Type B pancreatic cell (in vitro differentiated cells): ENCODE results near the gene LGI2. TPM values are rescaled to one million over a fixed set of nuclear protein-coding genes. Genes with fewer than 3 reads are reported as not detected.
"Not testable (repeated sequence)": the region's sequence is repeated elsewhere in the genome, so short reads cannot be mapped to it uniquely, and the experiment has no call there.

ENCODE experiments used
- DNase-seq: peaks from one replicate; pipeline ENCODE4 v3.0.0; 2021; ENCODE audit warnings: mixed read lengths; ENCODE audit not compliant: unreplicated experiment; ENCODE audit errors: extremely low spot score
- H3K27ac Mint-ChIP-seq: 2 replicates; pipeline ENCODE4 v1.8.0; 2021; ENCODE audit warnings: mild to moderate bottlenecking, mixed read lengths
- H3K27me3 Mint-ChIP-seq: 2 replicates; pipeline ENCODE4 v1.8.0; 2021; ENCODE audit warnings: mixed read lengths
- H3K36me3 Mint-ChIP-seq: 2 replicates; pipeline ENCODE4 v1.8.0; 2021; ENCODE audit warnings: mixed read lengths
- H3K4me1 Mint-ChIP-seq: one replicate; pipeline ENCODE4 v1.8.0; 2021; ENCODE audit warnings: mixed read lengths; ENCODE audit not compliant: unreplicated experiment
- H3K4me3 Mint-ChIP-seq: 2 replicates; pipeline ENCODE4 v1.8.0; 2021; ENCODE audit warnings: mild to moderate bottlenecking, mixed read lengths
- H3K9me3 Mint-ChIP-seq: 2 replicates; pipeline ENCODE4 v1.8.0; 2021; ENCODE audit warnings: mixed read lengths
- total RNA-seq: library from RNA; stranded (reverse); gene quantifications from 2 replicates; pipeline ENCODE4 v1.2.1, GENCODE V29; 2021; ENCODE audit warnings: low replicate concordance
- TF ChIP-seq, protein P1 (sequence below): fragments of 200-600 bp; sonication (generic); conservative IDR thresholded peaks from 2 replicates; pipeline ENCODE4 v1.5.0; 2021; ENCODE audit warnings: antibody characterized with exemption, mild to moderate bottlenecking

The LGI2 gene
- total RNA-seq, 1 donor from 2014 or later, result 5.4 TPM

DNA sequence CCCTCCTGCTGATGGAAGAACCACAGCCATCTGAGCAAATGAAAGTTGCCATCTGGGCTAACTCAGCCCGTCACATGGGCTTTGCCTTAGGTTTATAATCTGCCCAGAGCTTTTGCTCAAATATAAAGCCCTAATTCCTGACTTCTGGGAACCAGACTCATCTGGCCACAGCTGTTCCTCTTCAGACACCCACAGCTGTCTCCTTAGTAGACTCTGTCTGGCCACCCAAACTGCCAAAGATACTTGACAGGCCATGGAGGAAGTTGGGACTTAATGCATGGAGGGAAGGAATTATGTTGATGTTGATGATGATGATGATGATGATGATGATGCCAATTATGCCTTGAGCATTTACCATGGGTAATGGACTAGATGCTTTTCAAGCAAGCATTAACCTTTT is 8.0 kb downstream of the LGI2 start:
- H3K27me3 Mint-ChIP-seq, result peaks cover 16% of the 10 kb centered on the region
- no peak overlapping the region for H3K27ac Mint-ChIP-seq
- H3K4me1 Mint-ChIP-seq, result peaks cover 4% of the 10 kb centered on the region
- no peak overlapping the region for H3K4me3 Mint-ChIP-seq
- H3K36me3 Mint-ChIP-seq, result no peaks in the 10 kb centered on the region
- no peak for DNase-seq
- no peaks in the 10 kb centered on the region for H3K9me3 Mint-ChIP-seq
- TF ChIP-seq, protein P1, sequence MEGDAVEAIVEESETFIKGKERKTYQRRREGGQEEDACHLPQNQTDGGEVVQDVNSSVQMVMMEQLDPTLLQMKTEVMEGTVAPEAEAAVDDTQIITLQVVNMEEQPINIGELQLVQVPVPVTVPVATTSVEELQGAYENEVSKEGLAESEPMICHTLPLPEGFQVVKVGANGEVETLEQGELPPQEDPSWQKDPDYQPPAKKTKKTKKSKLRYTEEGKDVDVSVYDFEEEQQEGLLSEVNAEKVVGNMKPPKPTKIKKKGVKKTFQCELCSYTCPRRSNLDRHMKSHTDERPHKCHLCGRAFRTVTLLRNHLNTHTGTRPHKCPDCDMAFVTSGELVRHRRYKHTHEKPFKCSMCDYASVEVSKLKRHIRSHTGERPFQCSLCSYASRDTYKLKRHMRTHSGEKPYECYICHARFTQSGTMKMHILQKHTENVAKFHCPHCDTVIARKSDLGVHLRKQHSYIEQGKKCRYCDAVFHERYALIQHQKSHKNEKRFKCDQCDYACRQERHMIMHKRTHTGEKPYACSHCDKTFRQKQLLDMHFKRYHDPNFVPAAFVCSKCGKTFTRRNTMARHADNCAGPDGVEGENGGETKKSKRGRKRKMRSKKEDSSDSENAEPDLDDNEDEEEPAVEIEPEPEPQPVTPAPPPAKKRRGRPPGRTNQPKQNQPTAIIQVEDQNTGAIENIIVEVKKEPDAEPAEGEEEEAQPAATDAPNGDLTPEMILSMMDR, result no peak

DNA sequence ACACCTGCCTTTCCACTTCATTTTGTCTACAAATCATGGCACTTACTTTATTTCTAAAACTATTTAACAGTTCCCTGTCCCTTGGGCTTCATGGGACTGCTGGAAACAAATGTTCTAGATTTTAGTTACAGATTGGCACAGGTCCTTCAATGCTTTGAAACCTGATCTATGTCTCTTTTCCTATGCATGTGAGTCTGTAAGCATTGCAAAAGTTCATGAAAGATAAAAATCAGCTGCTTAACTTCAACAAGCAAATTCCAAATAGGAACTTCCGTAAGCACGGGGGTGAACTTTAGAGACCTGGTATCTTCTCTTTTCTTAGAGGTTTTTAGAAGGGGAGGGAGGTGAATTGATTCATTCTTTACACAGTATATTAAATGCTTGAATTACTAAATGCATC is 9.5 kb downstream of the LGI2 start:
- no peak for DNase-seq
- Mint-ChIP-seq H3K4me3 (no peak overlapping the region), H3K36me3 (no peaks in the 10 kb centered on the region), H3K27me3 (peaks cover 5% of the 10 kb centered on the region), H3K27ac (no peak overlapping the region), H3K4me1 (peaks cover 4% of the 10 kb centered on the region), H3K9me3 (no peaks in the 10 kb centered on the region)
- TF ChIP-seq, protein P1, result no peak

DNA sequence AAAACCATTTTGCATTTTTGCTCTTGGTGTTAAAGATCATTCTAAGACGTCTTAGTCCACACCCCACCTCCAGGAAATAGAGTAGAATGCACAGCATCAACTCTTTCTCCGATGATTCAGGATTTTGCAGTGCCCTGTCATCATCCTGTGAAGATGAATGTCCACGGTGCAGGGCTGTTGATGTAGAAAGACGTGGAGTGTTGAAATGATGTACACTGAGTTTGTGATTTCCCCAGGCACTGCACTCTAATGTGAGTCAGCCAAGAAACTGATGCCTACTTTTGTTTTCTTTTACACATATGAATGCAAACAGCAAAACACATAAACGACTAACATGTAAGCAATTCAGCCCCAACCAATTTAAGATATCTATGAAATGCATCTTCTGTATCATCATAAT is 10.5 kb downstream of the LGI2 start:
- H3K4me1 Mint-ChIP-seq, result peaks cover 6% of the 10 kb centered on the region
- DNase-seq, result no peak
- H3K9me3 Mint-ChIP-seq, result no peaks in the 10 kb centered on the region
- no peak overlapping the region for H3K27ac Mint-ChIP-seq
- TF ChIP-seq, protein P1, result no peak
- H3K27me3 Mint-ChIP-seq, result no peaks in the 10 kb centered on the region
- H3K4me3 Mint-ChIP-seq, result no peak overlapping the region
- no peaks in the 10 kb centered on the region for H3K36me3 Mint-ChIP-seq

DNA sequence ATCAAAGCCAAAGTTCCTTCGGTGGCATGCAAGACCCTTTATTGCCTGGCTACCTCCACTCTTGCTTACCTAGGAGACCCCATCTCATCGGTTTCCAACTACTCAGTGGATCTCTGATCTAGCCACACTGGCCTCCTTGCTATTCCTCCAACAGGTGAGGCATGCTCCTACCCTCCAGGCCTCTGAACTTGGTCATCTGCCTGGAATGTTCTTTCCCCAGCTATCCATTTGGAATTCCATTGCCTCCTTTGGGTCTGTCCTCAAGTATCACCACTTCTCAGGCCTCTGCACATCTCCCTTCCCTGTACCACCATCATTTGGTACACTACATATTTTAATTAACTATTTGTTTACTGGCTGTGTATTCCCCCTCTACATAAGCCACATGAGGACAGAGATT is 11.2 kb downstream of the LGI2 start:
- no peaks in the 10 kb centered on the region for H3K27me3 Mint-ChIP-seq
- DNase-seq, result no peak
- H3K4me1 Mint-ChIP-seq, result peaks cover 12% of the 10 kb centered on the region
- H3K9me3 Mint-ChIP-seq, result no peaks in the 10 kb centered on the region
- H3K4me3 Mint-ChIP-seq, result no peak overlapping the region
- TF ChIP-seq, protein P1, result no peak
- H3K36me3 Mint-ChIP-seq, result no peaks in the 10 kb centered on the region
- H3K27ac Mint-ChIP-seq, result no peak overlapping the region

DNA sequence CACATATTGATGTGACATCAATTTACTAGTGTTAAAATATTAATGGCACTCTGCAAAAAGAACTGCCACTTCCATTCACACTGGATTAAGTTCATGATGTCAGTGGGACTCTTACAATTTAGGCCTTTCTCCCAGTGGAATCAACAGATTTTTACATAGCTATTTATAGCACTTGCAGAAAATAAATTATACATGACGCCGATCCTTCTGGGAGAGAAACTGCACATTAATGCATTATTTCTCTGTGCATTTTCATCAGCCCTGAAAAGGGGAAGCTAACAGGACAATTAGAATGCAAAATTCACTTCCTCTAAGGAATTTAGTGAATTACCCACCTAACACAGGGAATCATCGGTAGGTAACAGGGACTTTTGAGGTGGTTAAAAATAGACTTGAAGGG is 15.7 kb downstream of the LGI2 start:
- Mint-ChIP-seq H3K36me3 (no peaks in the 10 kb centered on the region), H3K4me3 (no peak overlapping the region), H3K9me3 (peaks cover 5% of the 10 kb centered on the region), H3K4me1 (peaks cover 33% of the 10 kb centered on the region), H3K27me3 (peaks cover 15% of the 10 kb centered on the region), H3K27ac (no peak overlapping the region)
- TF ChIP-seq, protein P1, result no peak
- no peak for DNase-seq

DNA sequence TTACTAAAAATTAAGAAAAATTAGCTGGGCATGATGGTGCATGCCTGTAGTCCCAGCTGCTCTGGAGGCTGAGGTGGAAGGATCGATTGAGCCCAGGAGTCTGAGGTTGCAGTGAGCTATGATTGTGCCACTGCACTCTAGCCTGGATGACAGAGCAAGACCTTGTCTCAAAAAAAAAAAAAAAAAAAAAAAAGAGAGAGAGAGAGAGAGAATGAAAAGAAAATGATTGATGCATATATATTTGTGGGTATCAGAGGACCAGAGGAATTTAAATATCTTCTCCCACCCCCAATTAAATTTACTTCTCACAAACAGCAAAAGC is 16.1 kb downstream of the LGI2 start:
- H3K27me3 Mint-ChIP-seq, result peaks cover 15% of the 10 kb centered on the region
- not testable (repeated sequence) for H3K36me3 Mint-ChIP-seq, DNase-seq, H3K27ac Mint-ChIP-seq, H3K9me3 Mint-ChIP-seq, H3K4me3 Mint-ChIP-seq
- H3K4me1 Mint-ChIP-seq, result peaks cover 33% of the 10 kb centered on the region
